HG03378 (cell line): Measurements from ENCODE around the gene GJA4.

Experiments
- ATAC-seq: cut with Tn5 transposase; IDR thresholded peaks from one replicate; pipeline ENCODE4 v1.9.1; 2021; ENCODE audit warnings: mild to moderate bottlenecking, moderate library complexity; ENCODE audit not compliant: unreplicated experiment

GJA4 gene

DNA sequence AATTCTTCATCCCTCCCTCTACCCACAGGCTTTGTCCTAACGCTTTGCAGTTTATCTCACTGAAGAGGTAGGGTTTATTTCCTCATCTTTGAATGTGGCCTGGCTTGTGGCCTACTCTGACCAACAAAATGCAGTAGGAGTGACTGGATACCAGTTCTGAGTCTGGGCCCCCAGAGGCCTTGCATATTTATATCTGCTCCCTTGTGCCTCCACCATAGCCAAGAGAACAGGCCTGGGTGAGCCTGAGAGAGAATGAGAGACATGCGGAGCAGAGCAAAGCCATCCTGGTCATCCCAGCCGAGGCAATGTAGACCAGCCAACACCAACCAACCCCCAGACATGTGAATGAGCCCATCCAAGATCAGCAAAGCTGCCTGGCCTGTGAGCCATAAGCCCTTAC lies 36.5 kb downstream of the GJA4 start:
- no peak for ATAC-seq

- no peak for ATAC-seq
Observed at GRCh38 chr1:34831721-34832246, 39.0 kb downstream of the GJA4 start.

GRCh38 chr1:34833711-34834110 lies 40.9 kb downstream of the GJA4 start:
- ATAC-seq = no peak

- ATAC-seq = no peak
Observed at GRCh38 chr1:34839526-34840305, 46.9 kb downstream of the GJA4 start.

- ATAC-seq = no peak
Observed at GRCh38 chr1:34840426-34840825, 47.6 kb downstream of the GJA4 start.

DNA sequence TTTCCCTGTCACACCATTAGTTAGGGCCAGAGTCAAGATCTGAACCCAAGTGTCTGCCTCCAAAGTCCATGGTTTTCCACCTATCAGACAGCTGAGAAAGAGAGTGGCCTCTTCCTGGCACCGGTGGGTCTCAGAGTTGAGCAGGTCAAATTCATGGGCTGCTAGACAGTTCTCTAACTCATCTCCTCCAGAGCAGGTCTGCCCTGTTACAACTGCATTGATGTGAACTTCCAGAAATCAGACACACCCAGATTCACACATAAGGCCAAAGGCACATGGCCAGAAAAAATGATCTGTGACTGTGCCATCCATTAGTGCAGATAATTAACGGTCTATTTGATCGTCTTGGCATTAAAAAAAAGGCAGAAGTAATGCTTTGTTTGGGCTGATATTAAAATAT lies 49.3 kb downstream of the GJA4 start:
- no peak for ATAC-seq

DNA sequence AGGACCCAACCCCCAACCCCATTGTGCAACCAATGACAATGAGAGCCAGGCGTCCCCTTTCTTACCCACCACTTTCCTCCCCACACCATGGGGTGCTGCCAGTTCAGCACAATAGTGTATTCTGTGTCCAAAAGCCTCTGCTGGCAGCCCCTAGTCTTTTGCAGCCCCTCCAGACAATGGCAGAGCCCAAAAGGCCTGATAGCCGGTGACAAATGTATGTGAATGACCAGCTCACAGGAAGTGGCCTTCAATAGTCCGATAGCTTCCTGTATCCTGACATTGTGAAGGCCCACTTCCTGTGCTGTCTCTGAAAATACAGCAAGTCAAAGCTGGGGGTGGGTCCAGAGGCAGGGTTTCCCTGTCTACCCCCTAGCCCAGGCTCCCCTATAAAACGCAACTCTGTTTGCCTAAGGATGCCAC lies 50.2 kb downstream of the GJA4 start:
- ATAC-seq = no peak

- ATAC-seq = no peak
Observed at GRCh38 chr1:34843392-34844251, 50.8 kb downstream of the GJA4 start.

DNA sequence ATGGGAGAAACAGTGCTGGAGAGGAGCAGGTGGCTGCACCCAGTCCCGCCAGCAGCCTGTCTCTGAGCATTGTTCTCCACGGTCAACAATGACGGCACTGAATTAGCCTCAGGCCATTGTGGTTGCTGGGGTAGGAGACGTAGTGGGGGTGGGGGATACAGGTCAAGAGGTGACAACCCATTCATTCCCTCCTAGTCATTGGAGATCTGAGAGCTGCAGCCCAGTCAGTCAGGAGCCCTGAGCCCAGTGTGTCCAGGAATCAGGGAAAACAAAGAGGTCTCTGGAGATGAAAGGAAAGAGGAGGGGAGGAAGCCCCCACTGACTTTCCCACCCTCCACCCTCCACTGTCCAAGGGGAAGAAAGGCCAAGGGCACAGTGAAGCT lies 51.4 kb downstream of the GJA4 start:
- no peak for ATAC-seq
